Measurements from ENCODE around the gene FZD10. TPM values are rescaled to one million over a fixed set of nuclear protein-coding genes. Genes with fewer than 3 reads are reported as not detected.

The FZD10 gene
- total RNA-seq, 1 experiment from 2014 or later = not detected

DNA sequence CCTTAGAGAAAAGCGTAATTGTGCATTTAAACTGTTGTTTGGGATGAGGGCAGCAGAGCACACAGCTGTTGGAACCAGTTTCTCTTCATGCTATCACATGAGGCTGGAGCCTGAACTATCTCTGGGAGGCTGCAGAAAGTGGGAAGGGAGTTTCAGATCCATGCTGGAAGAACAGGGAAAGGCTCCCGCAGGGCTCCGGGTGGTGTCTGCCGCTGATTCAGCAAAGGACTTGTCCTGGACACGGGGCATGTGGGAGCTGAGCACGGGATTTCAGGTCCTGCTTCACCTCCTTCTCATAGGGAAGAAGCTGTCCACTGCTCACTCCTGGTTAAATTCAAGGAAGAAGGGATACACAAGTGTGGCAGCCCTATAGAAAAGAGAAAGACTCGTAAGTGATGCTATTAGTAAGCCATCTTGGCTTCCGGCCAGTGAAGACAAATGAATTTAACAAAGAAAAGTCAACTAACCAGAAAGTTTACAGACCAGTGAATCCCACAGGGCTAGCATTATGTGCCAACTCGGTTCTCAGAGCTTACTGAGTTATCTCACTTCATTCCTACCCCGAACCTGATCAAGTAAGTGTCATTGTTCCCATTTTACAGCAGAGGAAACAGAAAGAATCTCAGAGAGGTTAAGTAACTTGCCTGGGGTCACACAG, 6.7 kb upstream of the FZD10 start:
- Histone ChIP-seq H3K4me1 (no peaks in the 10 kb centered on the region), H3K27me3 (no peaks in the 10 kb centered on the region), H3K27ac (no peak overlapping the region), H3K36me3 (no peaks in the 10 kb centered on the region), H3K9me3 (replicated peaks) (no peaks in the 10 kb centered on the region), H3K4me3 (no peak overlapping the region)
- no peak for DNase-seq

DNA sequence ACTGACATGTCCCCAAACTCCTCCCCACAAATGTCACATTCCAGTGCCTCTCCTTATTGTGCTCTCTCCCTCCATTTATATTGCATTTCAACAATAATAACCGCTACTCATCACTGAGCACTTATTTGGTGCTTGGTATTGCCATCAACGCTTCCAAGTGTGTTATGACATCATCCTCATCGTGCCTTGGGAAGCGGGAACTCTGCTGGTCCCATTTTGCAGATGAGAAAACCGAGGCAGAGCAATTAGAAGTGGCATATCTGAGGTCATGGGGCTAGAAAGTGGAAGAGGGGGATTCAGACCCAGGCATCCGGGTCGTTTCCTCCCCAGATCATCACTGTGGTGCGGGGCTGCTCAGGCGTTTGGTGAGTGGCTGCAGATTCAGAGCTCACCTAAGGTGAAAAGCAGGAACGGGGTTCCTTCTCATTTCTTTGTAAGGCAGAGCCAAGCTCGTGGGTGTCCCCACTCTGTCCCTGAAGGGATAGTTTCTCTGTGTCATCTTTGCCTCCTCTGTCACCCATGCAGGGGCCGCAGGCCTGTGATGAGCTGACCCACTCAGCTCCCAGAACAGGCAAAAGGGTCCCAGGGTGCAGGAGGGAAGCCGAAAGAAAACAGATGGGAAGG, 5.5 kb upstream of the FZD10 start:
- Histone ChIP-seq H3K4me3 (no peak overlapping the region), H3K27me3 (no peaks in the 10 kb centered on the region), H3K4me1 (no peaks in the 10 kb centered on the region), H3K36me3 (no peaks in the 10 kb centered on the region), H3K27ac (no peak overlapping the region), H3K9me3 (replicated peaks) (no peaks in the 10 kb centered on the region)
- DNase-seq = no peak

DNA sequence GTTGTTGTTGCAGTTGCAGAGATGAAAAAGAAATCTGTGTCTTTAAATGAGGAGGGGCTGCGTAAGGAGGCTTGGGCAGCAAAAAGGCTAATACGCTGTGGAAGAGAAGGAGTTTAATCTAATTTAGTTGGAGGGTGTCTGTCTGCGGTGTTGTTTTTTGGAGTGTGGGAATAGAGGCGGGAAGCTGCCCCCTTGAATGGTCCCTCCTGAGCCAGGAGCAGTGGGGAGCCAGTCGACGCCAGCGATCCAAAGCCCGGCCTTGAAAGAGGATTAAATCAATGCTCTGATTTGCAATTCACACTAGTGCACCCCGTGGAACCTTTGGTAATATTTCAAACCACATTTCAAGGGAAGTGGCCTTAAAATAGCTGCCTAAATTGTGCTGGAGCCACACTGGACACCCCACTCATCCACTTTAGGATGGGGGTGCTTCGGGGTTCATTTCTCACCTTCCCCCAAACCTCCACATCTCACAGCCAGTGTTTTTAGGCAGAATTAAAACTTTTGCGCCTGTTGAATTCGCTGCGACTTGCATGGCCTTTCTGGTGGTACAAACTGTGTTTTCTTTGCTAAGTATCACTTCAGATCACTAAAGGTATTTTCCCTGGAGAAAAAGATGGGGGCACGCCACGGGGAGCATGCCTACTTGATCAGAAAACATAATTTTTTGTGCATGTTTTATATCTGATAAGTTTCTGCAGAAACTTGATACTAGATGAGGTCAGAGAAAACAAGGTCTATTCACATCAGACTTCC, 4.1 kb upstream of the FZD10 start:
- no peak overlapping the region for H3K27ac ChIP-seq
- H3K9me3 ChIP-seq (replicated peaks) = no peaks in the 10 kb centered on the region
- H3K4me3 ChIP-seq = no peak overlapping the region
- no peaks in the 10 kb centered on the region for H3K4me1 ChIP-seq
- DNase-seq = no peak
- H3K27me3 ChIP-seq = no peaks in the 10 kb centered on the region
- H3K36me3 ChIP-seq = no peaks in the 10 kb centered on the region

DNA sequence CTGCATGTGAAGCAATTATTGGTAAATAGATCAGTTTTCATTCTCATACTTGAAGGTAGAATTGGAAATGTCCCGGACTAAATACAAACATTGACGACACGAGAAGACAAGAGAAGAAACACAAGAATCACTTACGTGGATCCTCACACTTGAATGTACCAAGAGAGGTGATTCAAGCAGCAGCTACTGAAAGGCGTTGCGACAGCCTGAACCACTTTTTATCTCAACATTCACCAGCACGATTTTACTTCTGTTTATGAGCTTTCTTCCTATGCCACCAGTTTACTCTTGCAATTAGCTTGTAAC, 3.6 kb upstream of the FZD10 start:
- Histone ChIP-seq H3K4me1 (no peaks in the 10 kb centered on the region), H3K27ac (no peak overlapping the region), H3K27me3 (no peaks in the 10 kb centered on the region), H3K4me3 (no peak overlapping the region), H3K36me3 (no peaks in the 10 kb centered on the region), H3K9me3 (replicated peaks) (no peaks in the 10 kb centered on the region)
- no peak for DNase-seq

DNA sequence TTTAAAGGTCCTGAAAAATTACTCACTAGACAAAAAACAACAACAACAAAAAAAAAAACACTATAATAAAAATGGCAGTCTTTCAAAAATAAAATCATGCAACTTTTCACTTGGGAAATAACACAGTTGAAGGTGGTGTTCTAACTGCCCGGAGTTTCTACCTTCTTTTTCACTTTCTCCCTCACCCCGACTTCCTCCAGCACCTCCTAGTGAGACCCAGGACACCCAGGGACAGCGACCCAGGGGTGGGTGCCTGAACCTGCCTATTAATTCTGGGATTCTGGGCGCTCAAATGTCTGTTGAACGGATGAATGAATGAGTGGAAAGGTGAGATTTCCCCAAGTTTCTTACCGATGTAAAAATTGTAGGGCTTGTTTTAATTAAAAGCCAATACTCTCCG, 2.0 kb upstream of the FZD10 start:
- DNase-seq = no peak
- Histone ChIP-seq H3K27me3 (no peaks in the 10 kb centered on the region), H3K4me3 (no peak overlapping the region), H3K4me1 (no peaks in the 10 kb centered on the region), H3K27ac (no peak overlapping the region), H3K9me3 (replicated peaks) (no peaks in the 10 kb centered on the region), H3K36me3 (no peaks in the 10 kb centered on the region)

DNA sequence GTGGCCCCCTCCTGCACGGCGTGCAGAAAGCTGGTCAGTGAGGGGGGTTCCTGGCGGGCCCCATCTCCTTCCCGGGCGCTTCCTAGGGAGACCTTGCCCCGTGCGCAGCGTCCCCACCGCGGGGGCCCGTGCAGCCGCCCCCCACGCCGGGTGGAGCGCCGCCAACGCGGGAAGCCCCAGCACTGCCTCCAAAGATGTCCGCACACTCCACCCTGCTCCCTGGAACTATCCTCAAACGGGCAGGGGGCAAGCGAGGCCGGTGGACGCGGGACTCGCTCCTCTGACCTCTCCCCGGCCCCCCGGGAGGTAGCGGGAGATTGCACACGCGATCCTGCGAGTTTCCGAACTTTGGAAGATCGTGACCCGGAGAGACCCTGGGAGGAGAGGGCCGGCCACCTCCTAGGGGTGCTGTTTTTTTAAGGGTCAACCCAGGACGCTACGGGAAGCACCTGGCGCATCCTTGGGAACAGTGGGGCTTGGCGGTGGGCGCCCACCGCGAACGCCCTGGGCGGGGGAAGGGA, 1.5 kb upstream of the FZD10 start:
- Histone ChIP-seq H3K27ac (no peak overlapping the region), H3K4me1 (no peaks in the 10 kb centered on the region), H3K27me3 (no peaks in the 10 kb centered on the region), H3K4me3 (no peak overlapping the region), H3K9me3 (replicated peaks) (no peaks in the 10 kb centered on the region), H3K36me3 (no peaks in the 10 kb centered on the region)
- no peak for DNase-seq

DNA sequence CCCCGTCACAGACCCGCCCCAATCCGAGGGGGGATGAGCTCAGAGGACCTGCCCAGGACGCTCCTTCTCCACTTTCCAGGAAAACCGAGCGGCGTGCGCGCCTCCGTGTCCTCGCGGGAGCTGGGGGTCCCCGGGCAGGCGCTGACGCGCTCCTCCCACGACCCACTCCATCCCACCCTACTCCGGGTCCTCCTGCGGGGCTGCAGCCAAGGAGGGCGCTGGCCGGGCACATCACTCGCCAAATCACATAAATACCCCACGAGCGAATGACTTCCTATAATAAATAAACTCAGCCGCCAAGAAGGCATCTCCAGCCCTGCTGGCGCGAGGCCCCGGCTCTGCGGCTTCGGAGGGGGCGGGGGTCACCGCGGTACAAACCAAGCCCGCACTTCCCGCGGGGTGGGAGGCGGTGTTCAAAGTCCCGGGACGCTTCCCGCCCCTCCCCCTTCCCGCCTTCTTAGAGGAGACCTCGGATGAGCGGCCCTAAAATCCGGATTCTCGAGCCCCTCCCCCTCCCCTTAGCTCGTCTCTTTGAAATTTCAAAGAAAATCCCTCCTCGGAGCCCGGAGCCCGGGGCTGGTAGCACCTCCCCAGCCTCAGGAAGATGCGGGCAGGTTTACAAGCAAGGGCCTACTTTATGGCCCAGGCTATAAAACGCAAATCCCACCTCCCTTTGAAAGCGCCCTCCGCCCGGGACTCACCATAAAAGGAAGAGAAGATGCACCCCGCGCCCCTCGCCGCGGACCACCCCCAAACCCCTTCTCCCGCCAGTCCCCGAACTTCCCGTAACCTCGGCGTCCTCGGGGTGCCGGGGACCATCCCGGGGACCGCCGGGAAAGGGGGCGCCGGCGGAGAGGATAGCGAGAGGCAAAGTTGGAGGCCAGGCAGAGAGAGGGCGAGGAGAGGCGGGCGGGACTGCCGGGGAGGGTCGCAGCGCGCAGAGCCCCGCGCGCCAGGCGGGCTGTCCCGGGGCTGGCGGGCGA, 712 bp upstream of the FZD10 start:
- Histone ChIP-seq H3K4me1 (no peaks in the 10 kb centered on the region), H3K4me3 (no peak overlapping the region), H3K27ac (no peak overlapping the region), H3K36me3 (no peaks in the 10 kb centered on the region), H3K9me3 (replicated peaks) (no peaks in the 10 kb centered on the region), H3K27me3 (no peaks in the 10 kb centered on the region)
- no peak for DNase-seq

DNA sequence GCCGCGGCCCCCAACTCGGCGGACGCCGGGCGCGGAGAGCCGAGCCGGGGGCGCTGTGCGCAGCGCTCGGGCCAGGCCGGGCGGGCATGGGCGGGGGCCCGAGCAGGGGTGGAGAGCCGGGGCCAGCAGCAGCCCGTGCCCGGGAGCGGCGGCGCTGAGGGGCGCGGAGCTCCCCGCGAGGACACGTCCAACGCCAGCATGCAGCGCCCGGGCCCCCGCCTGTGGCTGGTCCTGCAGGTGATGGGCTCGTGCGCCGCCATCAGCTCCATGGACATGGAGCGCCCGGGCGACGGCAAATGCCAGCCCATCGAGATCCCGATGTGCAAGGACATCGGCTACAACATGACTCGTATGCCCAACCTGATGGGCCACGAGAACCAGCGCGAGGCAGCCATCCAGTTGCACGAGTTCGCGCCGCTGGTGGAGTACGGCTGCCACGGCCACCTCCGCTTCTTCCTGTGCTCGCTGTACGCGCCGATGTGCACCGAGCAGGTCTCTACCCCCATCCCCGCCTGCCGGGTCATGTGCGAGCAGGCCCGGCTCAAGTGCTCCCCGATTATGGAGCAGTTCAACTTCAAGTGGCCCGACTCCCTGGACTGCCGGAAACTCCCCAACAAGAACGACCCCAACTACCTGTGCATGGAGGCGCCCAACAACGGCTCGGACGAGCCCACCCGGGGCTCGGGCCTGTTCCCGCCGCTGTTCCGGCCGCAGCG, 639 bp downstream of the FZD10 start:
- H3K27ac ChIP-seq = no peak overlapping the region
- no peaks in the 10 kb centered on the region for H3K36me3 ChIP-seq
- no peaks in the 10 kb centered on the region for H3K27me3 ChIP-seq
- no peak for DNase-seq
- H3K4me1 ChIP-seq = no peaks in the 10 kb centered on the region
- no peak overlapping the region for H3K4me3 ChIP-seq
- no peaks in the 10 kb centered on the region for H3K9me3 ChIP-seq (replicated peaks)

GRCh38 chr12:130163461-130164215, 1.4 kb downstream of the FZD10 start:
- H3K9me3 ChIP-seq (replicated peaks) = no peaks in the 10 kb centered on the region
- no peak overlapping the region for H3K4me3 ChIP-seq
- H3K36me3 ChIP-seq = no peaks in the 10 kb centered on the region
- H3K4me1 ChIP-seq = no peaks in the 10 kb centered on the region
- H3K27me3 ChIP-seq = no peaks in the 10 kb centered on the region
- H3K27ac ChIP-seq = no peak overlapping the region
- no peak for DNase-seq

GRCh38 chr12:130164216-130164542, 1.9 kb downstream of the FZD10 start:
- H3K27me3 ChIP-seq = no peaks in the 10 kb centered on the region
- no peaks in the 10 kb centered on the region for H3K9me3 ChIP-seq (replicated peaks)

GRCh38 chr12:130164936-130165335, 2.7 kb downstream of the FZD10 start:
- Histone ChIP-seq H3K36me3 (no peaks in the 10 kb centered on the region), H3K4me1 (no peaks in the 10 kb centered on the region), H3K4me3 (no peak overlapping the region), H3K27ac (no peak overlapping the region), H3K27me3 (no peaks in the 10 kb centered on the region), H3K9me3 (replicated peaks) (no peaks in the 10 kb centered on the region)
- no peak for DNase-seq

More at GRCh38 chr12:130164216-130164542, 1.9 kb downstream of the FZD10 start:
- no peak for DNase-seq
- no peak overlapping the region for H3K27ac ChIP-seq
- H3K4me1 ChIP-seq = no peaks in the 10 kb centered on the region
- no peak overlapping the region for H3K4me3 ChIP-seq
- no peaks in the 10 kb centered on the region for H3K36me3 ChIP-seq

DNA sequence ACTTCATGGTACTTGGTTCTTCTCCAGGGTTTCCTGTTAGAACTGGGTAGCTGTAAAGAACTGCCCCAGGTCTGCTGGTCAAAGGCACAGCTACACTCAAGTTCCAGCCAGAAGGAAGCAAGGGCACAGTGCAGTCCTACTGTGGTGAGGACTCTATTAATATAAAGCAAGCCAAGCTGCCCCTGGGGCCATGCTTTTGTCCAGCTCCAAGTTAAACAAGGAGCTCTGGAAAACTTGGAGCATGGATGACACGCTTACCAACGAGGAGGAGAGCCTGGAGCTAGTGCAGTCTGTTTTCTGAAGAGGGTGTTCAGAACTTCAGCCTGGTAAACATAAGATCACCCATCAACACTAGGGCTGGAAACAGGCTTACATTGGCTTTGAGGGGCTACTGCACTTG, 4.0 kb downstream of the FZD10 start:
- Histone ChIP-seq H3K9me3 (replicated peaks) (no peaks in the 10 kb centered on the region), H3K27me3 (no peaks in the 10 kb centered on the region)

GRCh38 chr12:130167537-130167936, 5.3 kb downstream of the FZD10 start:
- H3K9me3 ChIP-seq (replicated peaks) = no peaks in the 10 kb centered on the region
- no peaks in the 10 kb centered on the region for H3K27me3 ChIP-seq
- DNase-seq = no peak
- H3K36me3 ChIP-seq = no peaks in the 10 kb centered on the region
- no peak overlapping the region for H3K4me3 ChIP-seq
- H3K27ac ChIP-seq = no peak overlapping the region
- no peaks in the 10 kb centered on the region for H3K4me1 ChIP-seq

More for the DNA sequence above, 4.0 kb downstream of the FZD10 start:
- H3K4me3 ChIP-seq = no peak overlapping the region
- H3K27ac ChIP-seq = no peak overlapping the region
- no peaks in the 10 kb centered on the region for H3K4me1 ChIP-seq
- no peaks in the 10 kb centered on the region for H3K36me3 ChIP-seq
- no peak for DNase-seq

GRCh38 chr12:130169256-130169655, 7.0 kb downstream of the FZD10 start:
- no peaks in the 10 kb centered on the region for H3K36me3 ChIP-seq
- H3K27me3 ChIP-seq = no peaks in the 10 kb centered on the region
- no peak overlapping the region for H3K27ac ChIP-seq
- no peak for DNase-seq
- H3K9me3 ChIP-seq (replicated peaks) = no peaks in the 10 kb centered on the region
- H3K4me3 ChIP-seq = no peak overlapping the region
- no peaks in the 10 kb centered on the region for H3K4me1 ChIP-seq

Data from SJCRH30 (cell line).